CD4-positive, alpha-beta T cell (primary cell): ENCODE data around the gene BANF1. TPM values are rescaled to one million over a fixed set of nuclear protein-coding genes. Genes with fewer than 3 reads are reported as not detected.

Experiments used
- ATAC-seq: fragments of 200-7000 bp; cut with Tn5 transposase; one replicate; pipeline ENCODE4 v1.10.0; 2022; ENCODE audit warnings: mild to moderate bottlenecking; ENCODE audit not compliant: poor library complexity
- CTCF ChIA-PET: fragments of 350-600 bp; sonication (Branson Sonifier 250); formaldehyde crosslinking; loops from one replicate; lab custom pipeline; 2021; ENCODE audit warnings: antibody characterized with exemption, inconsistent platforms; lab: Charles Lee
- POLR2A ChIA-PET: fragments of 350-600 bp; sonication (Branson Sonifier 250); formaldehyde crosslinking; loops from one replicate; lab custom pipeline; 2021; ENCODE audit warnings: antibody characterized with exemption, inconsistent platforms; lab: Charles Lee
- DNase-seq, 14 experiments: peaks; one replicate each; pipeline ENCODE4 v3.0.0-alpha.2; 2013 to 2020; ENCODE audit warnings: mixed read lengths in 2 of 14
- H3K27ac ChIP-seq, 2 donors: one replicate each; pipeline versions ENCODE4 v1.5.1 to v1.7.0; 2013; ENCODE audit warnings: low read length in 2 of 2, low read depth in 1 of 2, mild to moderate bottlenecking in 1 of 2
- H3K27me3 ChIP-seq, 2 experiments: 1 replicate in 1 of 2; 2 replicates in 1 of 2; pipeline versions ENCODE4 v1.6.1 to v1.7.0; 2013; ENCODE audit warnings: low read length in 2 of 2, control low read depth in 1 of 2, mild to moderate bottlenecking in 1 of 2, moderate library complexity in 1 of 2; ENCODE audit not compliant: insufficient read depth in 2 of 2, control insufficient read depth in 1 of 2
- H3K36me3 ChIP-seq: one replicate; pipeline ENCODE4 v1.6.1; 2013; ENCODE audit warnings: low read length, control low read depth; ENCODE audit not compliant: insufficient read depth
- H3K4me1 ChIP-seq: one replicate; pipeline ENCODE4 v1.6.1; 2013; ENCODE audit warnings: low read length, control low read depth; ENCODE audit not compliant: insufficient read depth
- H3K4me3 ChIP-seq: one replicate; pipeline ENCODE4 v1.5.1; 2013; ENCODE audit warnings: mild to moderate bottlenecking, low read length, moderate library complexity
- H3K9me3 ChIP-seq, 2 experiments: 1 replicate in 1 of 2; 2 replicates in 1 of 2; pipeline versions ENCODE4 v1.6.1 to v1.7.0; 2013; ENCODE audit warnings: low read length in 2 of 2, mild to moderate bottlenecking in 2 of 2, control low read depth in 1 of 2, moderate library complexity in 1 of 2; ENCODE audit not compliant: control insufficient read depth in 1 of 2, insufficient read depth in 1 of 2
- H3K27ac Mint-ChIP-seq: one replicate; pipeline ENCODE4 v1.8.0; 2020; ENCODE audit warnings: mixed read lengths
- H3K27me3 Mint-ChIP-seq: one replicate; pipeline ENCODE4 v1.8.0; 2021; ENCODE audit warnings: mixed read lengths
- H3K36me3 Mint-ChIP-seq: one replicate; pipeline ENCODE4 v1.8.0; 2021; ENCODE audit warnings: low read depth, mixed read lengths
- H3K4me1 Mint-ChIP-seq: one replicate; pipeline ENCODE4 v1.8.0; 2021; ENCODE audit warnings: low read depth, mixed read lengths
- H3K4me3 Mint-ChIP-seq: one replicate; pipeline ENCODE4 v1.8.0; 2020; ENCODE audit warnings: mild to moderate bottlenecking, mixed read lengths
- H3K9me3 Mint-ChIP-seq: one replicate; pipeline ENCODE4 v1.8.0; 2020; ENCODE audit warnings: mixed read lengths
- intact Hi-C, 2 experiments: fragments of 100-400 bp; cut with DNase I in 1 of 2; cut with micrococcal nuclease in 1 of 2; formaldehyde crosslinking; loops; one replicate each; pipeline versions ENCODE4 v1.15.1 to v1.9.0; 2023 to 2025; cut with DNase I, micrococcal nuclease
- total RNA-seq, 174 experiments: library from RNA in 2 of 174; stranded (reverse) in 2 of 174; gene quantifications; one replicate each; pipeline ENCODE4 v1.2.3 and lab custom pipeline; 2021 to 2026
- TF ChIP-seq, protein P1 (sequence below): fragments of 200-600 bp; IDR thresholded peaks from one replicate; pipeline ENCODE4 v1.8.0; 2022; ENCODE audit warnings: antibody characterized with exemption, mild to moderate bottlenecking

The BANF1 gene
- total RNA-seq, 2 experiments from 2014 or later = 21.3 to 22.3 TPM

- ATAC-seq (no peak), DNase-seq (no peak)
- H3K4me1 Mint-ChIP-seq = no peaks in the 10 kb centered on the region
- intact Hi-C loops = no loop called here
- no peak overlapping the region for H3K4me3 Mint-ChIP-seq
- H3K9me3 Mint-ChIP-seq = no peaks in the 10 kb centered on the region
- Histone ChIP-seq H3K27ac (no peak overlapping the region), H3K27me3 (peaks cover 0 to 6% of the 10 kb centered on the region in 2 experiments), H3K4me1 (no peaks in the 10 kb centered on the region), H3K4me3 (no peak overlapping the region), H3K36me3 (no peaks in the 10 kb centered on the region), H3K9me3 (no peaks in the 10 kb centered on the region)
- no peak overlapping the region for H3K27ac Mint-ChIP-seq
- CTCF ChIA-PET = no interaction called here
- no peaks in the 10 kb centered on the region for H3K36me3 Mint-ChIP-seq
- peaks cover 6% of the 10 kb centered on the region for H3K27me3 Mint-ChIP-seq
- POLR2A ChIA-PET = no interaction called here
- TF ChIP-seq, protein P1, sequence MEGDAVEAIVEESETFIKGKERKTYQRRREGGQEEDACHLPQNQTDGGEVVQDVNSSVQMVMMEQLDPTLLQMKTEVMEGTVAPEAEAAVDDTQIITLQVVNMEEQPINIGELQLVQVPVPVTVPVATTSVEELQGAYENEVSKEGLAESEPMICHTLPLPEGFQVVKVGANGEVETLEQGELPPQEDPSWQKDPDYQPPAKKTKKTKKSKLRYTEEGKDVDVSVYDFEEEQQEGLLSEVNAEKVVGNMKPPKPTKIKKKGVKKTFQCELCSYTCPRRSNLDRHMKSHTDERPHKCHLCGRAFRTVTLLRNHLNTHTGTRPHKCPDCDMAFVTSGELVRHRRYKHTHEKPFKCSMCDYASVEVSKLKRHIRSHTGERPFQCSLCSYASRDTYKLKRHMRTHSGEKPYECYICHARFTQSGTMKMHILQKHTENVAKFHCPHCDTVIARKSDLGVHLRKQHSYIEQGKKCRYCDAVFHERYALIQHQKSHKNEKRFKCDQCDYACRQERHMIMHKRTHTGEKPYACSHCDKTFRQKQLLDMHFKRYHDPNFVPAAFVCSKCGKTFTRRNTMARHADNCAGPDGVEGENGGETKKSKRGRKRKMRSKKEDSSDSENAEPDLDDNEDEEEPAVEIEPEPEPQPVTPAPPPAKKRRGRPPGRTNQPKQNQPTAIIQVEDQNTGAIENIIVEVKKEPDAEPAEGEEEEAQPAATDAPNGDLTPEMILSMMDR = no peak
Observed at GRCh38 chr11:66032957-66033735, 30.8 kb downstream of the BANF1 start.

DNA sequence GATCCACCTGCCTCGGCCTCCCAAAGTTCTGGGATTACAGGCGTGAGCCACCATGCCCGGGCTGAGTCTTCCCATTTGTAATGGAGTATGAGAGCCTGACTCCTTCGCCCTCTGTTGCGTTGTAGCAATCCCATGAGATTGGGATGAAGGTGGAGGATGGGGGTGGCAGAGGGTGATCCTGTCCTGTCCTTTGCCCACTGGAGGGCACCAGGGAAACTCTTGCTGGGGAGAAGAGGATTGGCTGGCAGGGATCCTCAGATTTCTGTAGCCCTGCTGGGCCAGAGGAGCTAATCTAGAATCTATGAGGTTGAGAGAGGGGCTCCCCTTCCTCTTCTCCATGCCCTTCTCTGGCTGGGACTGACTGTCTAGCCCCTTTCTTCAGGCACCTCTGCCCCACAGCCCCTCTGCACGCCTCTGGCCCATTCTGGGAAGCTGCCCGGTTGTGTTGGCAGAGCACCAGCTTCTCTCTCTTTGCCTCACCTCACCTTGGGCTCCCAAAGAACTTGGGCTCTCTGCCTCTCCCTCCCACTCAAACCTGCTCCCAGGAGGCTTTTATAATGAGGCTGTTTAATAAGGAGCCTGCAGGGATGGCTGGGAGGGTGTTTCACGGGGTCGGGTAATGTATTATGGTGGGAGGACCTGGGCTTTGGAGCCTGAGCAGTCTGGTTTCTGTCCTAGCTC, 33.5 kb downstream of the BANF1 start:
- ChIA-PET POLR2A (no interaction called here), CTCF (interaction anchor here (1.2 kb wide), 1 partner anchor 13 kb away, joined by 3 read pairs; no protein-coding TSS in a partner anchor)
- no peak overlapping the region for H3K27ac Mint-ChIP-seq
- DNase-seq (no peak), ATAC-seq (no peak)
- no peaks in the 10 kb centered on the region for H3K36me3 Mint-ChIP-seq
- H3K36me3 ChIP-seq = no peaks in the 10 kb centered on the region
- H3K27me3 Mint-ChIP-seq = peaks cover 6% of the 10 kb centered on the region
- no peaks in the 10 kb centered on the region for H3K4me1 Mint-ChIP-seq
- no peak overlapping the region for H3K4me3 ChIP-seq
- no peak overlapping the region for H3K27ac ChIP-seq
- peaks cover 0 to 6% of the 10 kb centered on the region in 2 experiments for H3K27me3 ChIP-seq
- H3K4me3 Mint-ChIP-seq = no peak overlapping the region
- TF ChIP-seq, protein P1 = no peak
- H3K9me3 Mint-ChIP-seq = no peaks in the 10 kb centered on the region
- no peaks in the 10 kb centered on the region for H3K4me1 ChIP-seq
- intact Hi-C loops = no loop called here
- H3K9me3 ChIP-seq = no peaks in the 10 kb centered on the region

DNA sequence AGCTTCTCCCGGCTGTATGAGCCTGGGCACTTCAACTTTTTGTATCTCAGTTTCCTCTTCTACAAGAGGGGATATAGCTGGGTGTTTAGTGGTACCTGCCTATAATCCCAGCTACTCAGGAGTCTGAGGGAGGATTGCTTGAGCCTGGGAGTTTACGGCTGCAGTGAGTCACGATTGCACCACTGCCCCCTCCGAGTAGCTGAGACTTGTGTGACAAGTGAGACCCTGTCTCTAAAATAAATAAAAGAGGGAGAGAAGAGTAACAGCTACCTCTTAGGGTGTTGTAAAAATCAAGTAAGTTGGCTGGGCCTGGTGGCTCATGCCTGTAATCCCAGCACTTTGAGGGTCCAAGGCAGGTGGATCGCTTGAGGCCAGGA, 34.0 kb downstream of the BANF1 start:
- TF ChIP-seq, protein P1 = no peak
- intact Hi-C loops = no loop called here
- DNase-seq (no peak), ATAC-seq (no peak)
- H3K27me3 ChIP-seq = peaks cover 0 to 6% of the 10 kb centered on the region in 2 experiments
- H3K9me3 Mint-ChIP-seq = no peaks in the 10 kb centered on the region
- POLR2A ChIA-PET = no interaction called here
- H3K27ac ChIP-seq = no peak overlapping the region
- no peaks in the 10 kb centered on the region for H3K9me3 ChIP-seq
- H3K36me3 Mint-ChIP-seq = no peaks in the 10 kb centered on the region
- no peak overlapping the region for H3K4me3 Mint-ChIP-seq
- no peak overlapping the region for H3K27ac Mint-ChIP-seq
- H3K27me3 Mint-ChIP-seq = peaks cover 6% of the 10 kb centered on the region
- no peaks in the 10 kb centered on the region for H3K4me1 Mint-ChIP-seq
- CTCF ChIA-PET = interaction anchor here (1.2 kb wide), 1 partner anchor 14 kb away, joined by 3 read pairs; no protein-coding TSS in a partner anchor
- H3K4me1 ChIP-seq = no peaks in the 10 kb centered on the region
- H3K36me3 ChIP-seq = no peaks in the 10 kb centered on the region
- H3K4me3 ChIP-seq = no peak overlapping the region
